ENCODE measurements around the gene SH3PXD2A.

DNA sequence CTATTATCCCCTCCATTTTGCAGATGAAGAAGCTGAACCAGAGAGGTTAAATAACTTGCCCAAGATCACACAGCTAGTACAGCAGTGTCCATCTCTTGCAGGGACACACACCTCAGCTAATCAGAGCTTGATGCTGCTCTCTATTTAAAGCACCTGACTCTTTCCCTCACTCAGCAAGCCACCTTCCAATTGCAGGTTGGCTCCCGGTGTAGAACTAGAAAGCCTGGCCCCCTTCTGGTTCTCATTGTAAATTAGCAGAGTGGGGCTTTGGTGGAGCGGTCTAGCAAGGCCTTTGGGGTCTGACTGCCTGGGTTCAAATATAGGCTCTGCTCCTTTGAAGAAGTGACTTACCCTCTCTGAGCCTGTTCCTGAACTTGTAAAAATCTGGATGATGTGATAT, 185.4 kb downstream of the SH3PXD2A start:
- TF ChIP-seq POLR2A (IDR thresholded peaks at IDR 0.05; ENCODE audit: low read depth, low read length) (no peak), POLR2AphosphoS5 (IDR thresholded peaks at IDR 0.05; ENCODE audit: low read depth, low read length) (no peak)

Data from GM12891 (cell line).